Measurements from ENCODE around the gene HRAS. TPM values are rescaled to one million over a fixed set of nuclear protein-coding genes. Genes with fewer than 3 reads are reported as not detected.

Gene HRAS
- total and polyA plus RNA-seq, 2 of the 13 experiments (the other 11 are each of a cell fraction or from before 2014, with no cell fraction given): 32.9 to 50.0 TPM

- TF ChIP-seq NR2C2 (CRISPR knock-in tag; IDR thresholded peaks at IDR 0.05; ENCODE audit: borderline replicate concordance) (no peak), ZBTB42 (CRISPR knock-in tag; IDR thresholded peaks at IDR 0.05) (0 out of 2 replicates have a peak, but pooled peaks have one; percentile 24), ZNF556 (CRISPR knock-in tag; IDR thresholded peaks at IDR 0.05; ENCODE audit: borderline replicate concordance) (no peak), ZBTB1 (CRISPR knock-in tag; IDR thresholded peaks at IDR 0.05; ENCODE audit: borderline replicate concordance) (no peak), CCDC6 (CRISPR knock-in tag; IDR thresholded peaks at IDR 0.05) (no peak), RARA (CRISPR knock-in tag; IDR thresholded peaks at IDR 0.05) (peak; percentile 10; the same call in 1 of the 2 replicates), ZC3H4 (CRISPR knock-in tag; IDR thresholded peaks at IDR 0.05; ENCODE audit: borderline replicate concordance) (no peak), ZSCAN30 (CRISPR knock-in tag; IDR thresholded peaks at IDR 0.05) (no peak), MAX (IDR thresholded peaks at IDR 0.05) (0 out of 2 replicates have a peak, but pooled peaks have one; percentile 4), NRL (CRISPR knock-in tag; IDR thresholded peaks at IDR 0.05; ENCODE audit: borderline replicate concordance) (peak; percentile 66), ZNF768 (CRISPR knock-in tag; IDR thresholded peaks at IDR 0.05) (peak; percentile 44; the same call in 1 of the 2 replicates), ZFY (CRISPR knock-in tag; IDR thresholded peaks at IDR 0.05) (peak; percentile 28), ZNF776 (CRISPR knock-in tag; IDR thresholded peaks at IDR 0.05) (peak; percentile 16; the same call in 1 of the 2 replicates), MEF2D (CRISPR knock-in tag; IDR thresholded peaks at IDR 0.05) (no peak), UBTF (CRISPR knock-in tag; IDR thresholded peaks at IDR 0.05) (0 out of 2 replicates have a peak, but pooled peaks have one; percentile 12), ZNF441 (CRISPR knock-in tag; IDR thresholded peaks at IDR 0.05; ENCODE audit: borderline replicate concordance) (0 out of 2 replicates have a peak, but pooled peaks have one; percentile 21), TFAP4 (IDR thresholded peaks at IDR 0.05; ENCODE audit: borderline replicate concordance, low read depth) (0 out of 2 replicates have a peak, but pooled peaks have one; percentile 15), ZNF891 (CRISPR knock-in tag; IDR thresholded peaks at IDR 0.05) (peak; percentile 51; the same call in 1 of the 2 replicates), SAP130 (CRISPR knock-in tag; IDR thresholded peaks at IDR 0.05; ENCODE audit: low read depth) (peak; percentile 59), HNF4A (CRISPR knock-in tag; IDR thresholded peaks at IDR 0.05) (0 out of 2 replicates have a peak, but pooled peaks have one; percentile 21), SIN3A (IDR thresholded peaks at IDR 0.05; ENCODE audit: borderline replicate concordance, low read depth, low read length) (0 out of 2 replicates have a peak, but pooled peaks have one; percentile 29), SRY (CRISPR knock-in tag; IDR thresholded peaks at IDR 0.05) (no peak)
Measured at GRCh38 chr11:576811-577610, 41.6 kb upstream of the HRAS start (continued).
